BJ (cell line): ENCODE measurements around the gene KIF20A. TPM values are rescaled to one million over a fixed set of nuclear protein-coding genes. Genes with fewer than 3 reads are reported as not detected.
"Not testable (repeated sequence)": the region's sequence is repeated elsewhere in the genome, so short reads cannot be mapped to it uniquely, and the experiment has no call there.

Experiments
- CTCF ChIA-PET: fragments of 350-600 bp; formaldehyde crosslinking; extraction: SDS; loops from one replicate; lab custom pipeline; 2021; ENCODE audit warnings: antibody characterized with exemption, inconsistent platforms; lab: Yijun Ruan, JAX
- POLR2A ChIA-PET: fragments of 300-600 bp; sonication (Branson Sonifier 250); formaldehyde crosslinking; extraction: SDS; loops from one replicate; lab custom pipeline; 2021; ENCODE audit warnings: antibody characterized with exemption; lab: Charles Lee
- DNase-seq: peaks from one replicate; pipeline ENCODE4 v3.0.0-alpha.2; 2011; ENCODE audit warnings: low read depth
- H3K27me3 ChIP-seq: 2 replicates; pipeline ENCODE4 v1.6.0; 2011; ENCODE audit warnings: low read length; ENCODE audit not compliant: control insufficient read depth, insufficient read depth
- H3K36me3 ChIP-seq: 2 replicates; pipeline ENCODE4 v1.5.1; 2011; ENCODE audit warnings: low read length; ENCODE audit not compliant: control insufficient read depth, insufficient read depth
- H3K4me3 ChIP-seq: 2 replicates; pipeline ENCODE4 v1.5.1; 2011; ENCODE audit warnings: low read depth, mild to moderate bottlenecking, control low read depth, low read length
- polyA plus RNA-seq: library from polyadenylated mRNA; depleted of rRNA; stranded (reverse); fragments of >200 nt; gene quantifications from 2 replicates; pipeline ENCODE4 v1.2.3, GENCODE V29; 2011
- TF ChIP-seq, protein P1 (sequence below): IDR thresholded peaks from 2 replicates; pipeline ENCODE4 v1.5.1; 2011; ENCODE audit warnings: low read depth, mild to moderate bottlenecking, control low read depth, inconsistent platforms, low read length, moderate library complexity; ENCODE audit not compliant: insufficient read depth

Gene KIF20A
- polyA plus RNA-seq, 1 experiment = 54.5 TPM

DNA sequence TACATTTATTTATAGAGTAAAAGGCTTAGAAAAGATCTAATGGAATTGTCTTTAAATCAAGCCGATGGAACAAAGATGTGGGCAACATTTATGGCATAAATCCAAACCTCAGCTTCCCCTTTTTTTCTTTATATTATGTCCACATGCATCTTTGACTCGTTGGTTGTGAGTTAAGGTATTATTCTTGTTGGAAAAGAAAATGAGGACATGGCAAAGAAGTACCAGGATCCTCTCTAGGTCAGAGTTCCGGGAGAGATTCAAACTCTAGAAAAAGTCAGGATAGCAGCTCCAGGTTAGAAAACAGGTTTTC is 39.2 kb upstream of the KIF20A start:
- TF ChIP-seq, protein P1, sequence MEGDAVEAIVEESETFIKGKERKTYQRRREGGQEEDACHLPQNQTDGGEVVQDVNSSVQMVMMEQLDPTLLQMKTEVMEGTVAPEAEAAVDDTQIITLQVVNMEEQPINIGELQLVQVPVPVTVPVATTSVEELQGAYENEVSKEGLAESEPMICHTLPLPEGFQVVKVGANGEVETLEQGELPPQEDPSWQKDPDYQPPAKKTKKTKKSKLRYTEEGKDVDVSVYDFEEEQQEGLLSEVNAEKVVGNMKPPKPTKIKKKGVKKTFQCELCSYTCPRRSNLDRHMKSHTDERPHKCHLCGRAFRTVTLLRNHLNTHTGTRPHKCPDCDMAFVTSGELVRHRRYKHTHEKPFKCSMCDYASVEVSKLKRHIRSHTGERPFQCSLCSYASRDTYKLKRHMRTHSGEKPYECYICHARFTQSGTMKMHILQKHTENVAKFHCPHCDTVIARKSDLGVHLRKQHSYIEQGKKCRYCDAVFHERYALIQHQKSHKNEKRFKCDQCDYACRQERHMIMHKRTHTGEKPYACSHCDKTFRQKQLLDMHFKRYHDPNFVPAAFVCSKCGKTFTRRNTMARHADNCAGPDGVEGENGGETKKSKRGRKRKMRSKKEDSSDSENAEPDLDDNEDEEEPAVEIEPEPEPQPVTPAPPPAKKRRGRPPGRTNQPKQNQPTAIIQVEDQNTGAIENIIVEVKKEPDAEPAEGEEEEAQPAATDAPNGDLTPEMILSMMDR = no peak
- Histone ChIP-seq H3K36me3 (no peaks in the 10 kb centered on the region), H3K4me3 (no peak overlapping the region), H3K27me3 (no peaks in the 10 kb centered on the region)
- DNase-seq = no peak
- POLR2A ChIA-PET = no interaction called here
- CTCF ChIA-PET = interaction anchor here (1.1 to 1.9 kb wide), 3 partner anchors 9 to 361 kb away, joined by 3 to 6 read pairs (median 5); no protein-coding TSS in a partner anchor

DNA sequence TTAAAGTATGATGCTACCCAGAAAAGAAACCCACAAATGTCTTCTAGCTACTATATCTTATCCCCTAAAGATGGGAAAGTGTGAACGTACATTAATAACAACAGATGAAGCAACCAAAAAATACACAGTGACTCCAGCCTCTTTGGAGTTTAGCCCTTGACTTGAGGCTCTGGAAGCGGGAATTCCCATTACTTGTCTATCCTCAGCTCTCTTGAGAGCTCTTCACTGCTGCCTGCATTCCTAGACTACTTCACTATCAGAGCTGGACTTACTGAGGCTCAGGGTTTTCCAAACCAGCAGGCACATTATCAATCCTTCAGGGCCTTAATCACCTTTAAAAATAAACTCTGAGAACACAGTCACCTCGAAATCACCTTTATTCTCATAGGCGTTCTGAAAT is 38.6 kb upstream of the KIF20A start:
- TF ChIP-seq, protein P1 = no peak
- DNase-seq = no peak
- POLR2A ChIA-PET = no interaction called here
- Histone ChIP-seq H3K4me3 (no peak overlapping the region), H3K27me3 (no peaks in the 10 kb centered on the region), H3K36me3 (no peaks in the 10 kb centered on the region)
- CTCF ChIA-PET = interaction anchor here (1.1 to 1.9 kb wide), 3 partner anchors 8 to 361 kb away, joined by 3 to 6 read pairs (median 5); no protein-coding TSS in a partner anchor

DNA sequence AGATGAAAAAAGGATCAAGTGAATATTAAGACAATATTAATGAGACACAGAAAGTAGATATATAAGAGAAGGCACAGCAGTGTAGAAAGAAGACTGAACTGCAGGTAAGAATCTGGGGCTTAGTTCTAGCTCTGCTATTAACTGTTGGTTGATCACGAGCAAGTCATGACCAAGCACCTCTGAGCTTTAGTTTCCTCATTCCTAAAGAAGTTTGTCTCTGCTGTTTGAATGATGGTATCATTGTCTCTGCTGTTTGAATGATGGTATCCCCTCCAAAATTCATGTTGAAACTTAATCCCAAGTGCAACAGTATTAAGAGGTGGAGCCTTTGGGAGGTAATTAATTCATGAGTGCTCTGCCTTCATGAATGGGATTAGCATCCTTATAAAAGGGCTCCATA is 37.2 kb upstream of the KIF20A start:
- no peak for DNase-seq
- ChIA-PET POLR2A (no interaction called here), CTCF (interaction anchor here (0.6 to 1.2 kb wide), 2 partner anchors 9 to 105 kb away, joined by 3 to 5 read pairs; no protein-coding TSS in a partner anchor)

DNA sequence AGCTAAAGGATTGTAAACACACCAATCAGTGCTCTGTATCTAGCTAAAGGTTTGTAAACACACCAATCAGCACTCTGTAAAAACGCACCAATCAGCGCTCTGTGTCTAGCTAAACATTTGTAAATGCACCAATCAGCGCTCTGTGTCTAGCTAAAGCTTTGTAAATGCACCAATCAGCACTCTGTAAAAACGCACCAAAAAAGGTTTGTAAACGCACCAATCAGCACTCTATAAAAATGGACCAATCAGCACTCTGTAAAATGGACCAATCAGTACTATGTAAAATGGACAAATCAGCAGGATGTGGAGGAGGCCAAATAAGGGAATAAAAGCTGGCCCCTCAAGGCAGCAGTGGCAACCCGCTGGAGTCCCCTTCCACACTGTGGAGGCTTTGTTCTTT is 35.3 kb upstream of the KIF20A start:
- H3K27me3 ChIP-seq, H3K4me3 ChIP-seq, H3K36me3 ChIP-seq, POLR2A ChIA-PET, DNase-seq: not testable (repeated sequence)
- CTCF ChIA-PET = interaction anchor here (2.7 kb wide), 1 partner anchor 10 kb away, joined by 10 read pairs; no protein-coding TSS in a partner anchor

More for the DNA sequence above, 37.2 kb upstream of the KIF20A start:
- Histone ChIP-seq H3K27me3 (no peaks in the 10 kb centered on the region), H3K36me3 (no peaks in the 10 kb centered on the region), H3K4me3 (no peak overlapping the region)
- TF ChIP-seq, protein P1 = no peak

DNA sequence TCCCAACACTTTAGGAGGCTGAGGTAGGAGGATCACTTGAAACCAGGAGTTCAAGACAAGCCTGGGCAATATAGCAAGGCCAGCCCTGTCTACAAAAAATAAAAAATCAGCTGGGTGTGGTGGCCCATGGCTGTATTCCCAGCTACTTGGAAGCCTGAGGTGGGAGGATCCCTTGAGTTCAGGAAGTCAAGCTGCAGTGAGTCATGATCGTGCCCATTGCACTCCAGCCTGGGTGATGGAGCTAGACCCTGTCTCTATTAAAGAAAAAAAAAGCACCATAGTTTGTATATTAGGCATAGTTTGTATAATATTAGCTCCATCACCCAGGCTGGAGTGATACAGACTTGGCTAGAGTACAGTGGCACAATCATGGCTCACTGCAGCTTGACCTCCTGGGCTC is 30.1 kb upstream of the KIF20A start:
- Histone ChIP-seq H3K4me3 (no peak overlapping the region), H3K36me3 (no peaks in the 10 kb centered on the region), H3K27me3 (no peaks in the 10 kb centered on the region)
- TF ChIP-seq, protein P1 = no peak
- peak; percentile 42 for DNase-seq
- CTCF ChIA-PET = interaction anchor here (0.6 to 1.8 kb wide), 3 partner anchors 9 to 71 kb away, joined by 3 to 8 read pairs (median 5); partner anchors contain the start of genes KIF20A and NME5
- POLR2A ChIA-PET = no interaction called here

DNA sequence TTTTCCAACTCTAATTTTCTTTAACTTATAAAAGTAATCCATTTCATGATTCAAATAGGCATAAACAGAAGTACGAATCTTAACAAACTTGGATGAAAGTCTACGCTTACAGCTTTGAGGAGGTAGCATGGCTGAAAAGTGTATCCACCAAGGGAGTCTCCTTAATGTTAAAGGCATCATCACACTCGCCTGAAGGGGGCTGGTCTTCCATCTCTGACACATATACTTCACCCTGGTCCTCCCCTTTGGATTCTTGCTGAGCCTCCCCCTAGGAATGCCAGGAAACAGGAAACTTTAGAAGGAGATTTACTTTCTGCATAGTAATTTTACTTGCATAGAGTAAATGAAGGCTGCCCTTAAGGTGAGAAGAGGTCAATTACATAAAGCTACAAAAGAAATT is 29.4 kb upstream of the KIF20A start:
- ChIA-PET POLR2A (no interaction called here), CTCF (interaction anchor here (0.6 to 2.5 kb wide), 3 partner anchors 16 to 72 kb away, joined by 3 to 11 read pairs (median 8); no protein-coding TSS in a partner anchor)
- Histone ChIP-seq H3K36me3 (no peaks in the 10 kb centered on the region), H3K4me3 (no peak overlapping the region), H3K27me3 (no peaks in the 10 kb centered on the region)
- TF ChIP-seq, protein P1 = no peak
- no peak for DNase-seq

DNA sequence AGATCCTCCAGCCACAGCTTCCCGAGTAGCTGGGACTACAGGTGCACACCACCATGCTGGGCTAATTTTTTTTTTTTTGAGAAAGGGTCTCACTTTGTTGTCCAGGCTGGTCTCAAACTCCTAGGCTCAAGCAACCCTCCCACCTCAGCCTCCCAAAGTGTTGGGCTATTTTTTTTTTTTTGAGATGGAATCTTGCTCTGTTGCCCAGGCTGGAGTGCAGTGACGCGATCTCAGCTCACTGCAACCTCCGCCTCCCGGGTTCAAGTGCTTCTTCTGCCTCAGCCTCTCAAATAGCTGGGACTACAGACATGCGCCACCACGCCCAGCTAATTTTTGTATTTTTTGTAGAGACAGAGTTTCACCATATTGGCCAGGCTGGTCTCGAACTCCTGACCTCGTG is 22.9 kb upstream of the KIF20A start:
- POLR2A ChIA-PET, DNase-seq, CTCF ChIA-PET: not testable (repeated sequence)

More for the DNA sequence above, 22.9 kb upstream of the KIF20A start:
- H3K36me3 ChIP-seq = peaks cover 15% of the 10 kb centered on the region
- not testable (repeated sequence) for H3K27me3 ChIP-seq, H3K4me3 ChIP-seq
